ENCODE results near the gene PRND. TPM values are rescaled to one million over a fixed set of nuclear protein-coding genes. Genes with fewer than 3 reads are reported as not detected.

PRND gene
- total RNA-seq, 2 donors from 2014 or later, result 0.24 to 0.88 TPM

GRCh38 chr20:4674672-4675071 lies 47.0 kb upstream of the PRND start:
- no peaks in the 10 kb centered on the region for H3K36me3 ChIP-seq (ENCODE audit: control insufficient read depth, insufficient read depth, low read length)
- no peak overlapping the region for H3K27ac ChIP-seq (ENCODE audit: low read depth, low read length)
- no peaks in the 10 kb centered on the region for H3K4me1 ChIP-seq (ENCODE audit: control insufficient read depth, insufficient read depth, low read length)
- no peaks in the 10 kb centered on the region for H3K9me3 ChIP-seq (ENCODE audit: control insufficient read depth, low read length)
- H3K4me3 Mint-ChIP-seq, result no peak overlapping the region
- H3K4me1 Mint-ChIP-seq, result peaks cover 3% of the 10 kb centered on the region
- H3K27me3 Mint-ChIP-seq (ENCODE audit: insufficient read depth), result no peaks in the 10 kb centered on the region
- no peak for DNase-seq
- H3K9ac ChIP-seq (ENCODE audit: extremely low read depth, low read length, poor library complexity, severe bottlenecking), result no peak overlapping the region
- no peak for TF ChIP-seq CTCF (conservative IDR thresholded peaks at IDR 0.05)
- H3K9me3 Mint-ChIP-seq, result no peaks in the 10 kb centered on the region
- H3K27ac Mint-ChIP-seq, result no peak overlapping the region
- no peaks in the 10 kb centered on the region for H3K36me3 Mint-ChIP-seq (ENCODE audit: low read depth)
- H3K27me3 ChIP-seq (ENCODE audit: control insufficient read depth, insufficient read depth, low read length, poor library complexity, severe bottlenecking), result no peaks in the 10 kb centered on the region
- H3K4me3 ChIP-seq (ENCODE audit: low read length), result no peak overlapping the region

GRCh38 chr20:4677846-4678245 lies 43.9 kb upstream of the PRND start:
- Mint-ChIP-seq H3K27ac (no peak overlapping the region), H3K4me1 (peaks cover 3% of the 10 kb centered on the region), H3K27me3 (ENCODE audit: insufficient read depth) (no peaks in the 10 kb centered on the region), H3K36me3 (ENCODE audit: low read depth) (no peaks in the 10 kb centered on the region), H3K4me3 (no peak overlapping the region), H3K9me3 (no peaks in the 10 kb centered on the region)
- H3K9ac ChIP-seq (ENCODE audit: extremely low read depth, low read length, poor library complexity, severe bottlenecking), result no peak overlapping the region
- H3K27ac ChIP-seq (ENCODE audit: low read depth, low read length), result no peak overlapping the region
- no peaks in the 10 kb centered on the region for H3K9me3 ChIP-seq (ENCODE audit: control insufficient read depth, low read length)
- 85 to 92% methylated on average over 1 to 2 of the region's 2 CpGs for WGBS, 2 experiments (ENCODE audit: insufficient coverage in 1 of 2, insufficient read length in 1 of 2)
- no peaks in the 10 kb centered on the region for H3K4me1 ChIP-seq (ENCODE audit: control insufficient read depth, insufficient read depth, low read length)
- no peak for DNase-seq
- no peaks in the 10 kb centered on the region for H3K36me3 ChIP-seq (ENCODE audit: control insufficient read depth, insufficient read depth, low read length)
- no peaks in the 10 kb centered on the region for H3K27me3 ChIP-seq (ENCODE audit: control insufficient read depth, insufficient read depth, low read length, poor library complexity, severe bottlenecking)
- no peak overlapping the region for H3K4me3 ChIP-seq (ENCODE audit: low read length)
- TF ChIP-seq CTCF (conservative IDR thresholded peaks at IDR 0.05), result no peak

- no peak overlapping the region for H3K27ac Mint-ChIP-seq
- no peak for TF ChIP-seq CTCF (conservative IDR thresholded peaks at IDR 0.05)
- no peaks in the 10 kb centered on the region for H3K36me3 Mint-ChIP-seq (ENCODE audit: low read depth)
Observed at GRCh38 chr20:4681401-4681800, 40.3 kb upstream of the PRND start.

More at GRCh38 chr20:4681401-4681800, 40.3 kb upstream of the PRND start:
- no peaks in the 10 kb centered on the region for H3K9me3 Mint-ChIP-seq
- Histone ChIP-seq H3K9ac (ENCODE audit: extremely low read depth, low read length, poor library complexity, severe bottlenecking) (no peak overlapping the region), H3K27ac (ENCODE audit: low read depth, low read length) (no peak overlapping the region), H3K36me3 (ENCODE audit: control insufficient read depth, insufficient read depth, low read length) (no peaks in the 10 kb centered on the region), H3K4me3 (ENCODE audit: low read length) (no peak overlapping the region), H3K4me1 (ENCODE audit: control insufficient read depth, insufficient read depth, low read length) (no peaks in the 10 kb centered on the region), H3K27me3 (ENCODE audit: control insufficient read depth, insufficient read depth, low read length, poor library complexity, severe bottlenecking) (peaks cover 10% of the 10 kb centered on the region), H3K9me3 (ENCODE audit: control insufficient read depth, low read length) (no peaks in the 10 kb centered on the region)
- H3K27me3 Mint-ChIP-seq (ENCODE audit: insufficient read depth), result peaks cover 8% of the 10 kb centered on the region
- no peak for DNase-seq
- WGBS, 2 experiments (ENCODE audit: insufficient coverage in 1 of 2, insufficient read length in 1 of 2), result 87 to 94% methylated on average over 4 to 5 of the region's 6 CpGs
- H3K4me3 Mint-ChIP-seq, result no peak overlapping the region
- H3K4me1 Mint-ChIP-seq, result peaks cover 2% of the 10 kb centered on the region

Data from endodermal cell (in vitro differentiated cells).